Right atrium auricular region (tissue), 2 donors: Measurements from ENCODE around the gene SCPEP1. TPM values are rescaled to one million over a fixed set of nuclear protein-coding genes. Genes with fewer than 3 reads are reported as not detected.
"Not testable (repeated sequence)": the region's sequence is repeated elsewhere in the genome, so short reads cannot be mapped to it uniquely, and the experiment has no call there.

Experiments
- DNase-seq: peaks from one replicate; pipeline ENCODE4 v3.0.0-alpha.2; 2019; ENCODE audit warnings: low spot score
- H3K27ac ChIP-seq, 2 donors: fragments of 200-600 bp; sonication (generic); 1 replicate in 1 of 2; 2 replicates in 1 of 2; pipeline ENCODE4 v1.5.1; 2016 to 2019
- H3K27me3 ChIP-seq, 2 donors: fragments of 200-600 bp; sonication (generic); one replicate each; pipeline versions ENCODE4 v1.5.1 to v1.6.0; 2017 to 2019
- H3K36me3 ChIP-seq: fragments of 200-600 bp; sonication (generic); one replicate; pipeline ENCODE4 v1.5.1; 2016
- H3K4me1 ChIP-seq, 2 donors: fragments of 200-600 bp; sonication (generic); one replicate each; pipeline versions ENCODE4 v1.5.1 to v1.6.0; 2017 to 2019
- H3K4me3 ChIP-seq, 2 donors: fragments of 200-600 bp; sonication (generic); 1 replicate in 1 of 2; 2 replicates in 1 of 2; pipeline ENCODE4 v1.5.1; 2017 to 2019; ENCODE audit warnings: mild to moderate bottlenecking in 1 of 2, moderate library complexity in 1 of 2
- H3K9me3 ChIP-seq, 2 donors: fragments of 200-600 bp; sonication (generic); one replicate each; pipeline ENCODE4 v1.5.1; 2019
- CTCF ChIP-seq, 2 donors: fragments of 200-600 bp; sonication (generic); IDR thresholded peaks; one replicate each; pipeline ENCODE4 v1.5.1; 2019; ENCODE audit warnings: antibody characterized with exemption in 2 of 2
- total RNA-seq, 2 donors: library from RNA; depleted of rRNA; stranded (reverse); fragments of >200 nt; gene quantifications; one replicate each; pipeline ENCODE4 v1.1.0, GENCODE V29; 2016

Gene SCPEP1
- total RNA-seq, 2 donors from 2014 or later, result 42.3 to 54.2 TPM

- no peaks in the 10 kb centered on the region for H3K4me1 ChIP-seq
- H3K36me3 ChIP-seq, result peaks cover 37% of the 10 kb centered on the region
- H3K27me3 ChIP-seq, result no peaks in the 10 kb centered on the region
- DNase-seq, result no peak
- H3K9me3 ChIP-seq, result no peaks in the 10 kb centered on the region
- no peak for TF ChIP-seq CTCF (IDR thresholded peaks at IDR 0.05)
- H3K4me3 ChIP-seq, result no peak overlapping the region
- H3K27ac ChIP-seq, result no peak overlapping the region
These were observed 28.3 kb upstream of the SCPEP1 start for GRCh38 chr17:56949595-56949994.

GRCh38 chr17:56956992-56957391 lies 20.9 kb upstream of the SCPEP1 start:
- no peaks in the 10 kb centered on the region for H3K9me3 ChIP-seq
- no peak overlapping the region for H3K4me3 ChIP-seq
- no peak overlapping the region for H3K27ac ChIP-seq
- H3K27me3 ChIP-seq, result no peaks in the 10 kb centered on the region
- no peak for DNase-seq
- no peaks in the 10 kb centered on the region for H3K36me3 ChIP-seq
- TF ChIP-seq CTCF (IDR thresholded peaks at IDR 0.05), result no peak
- H3K4me1 ChIP-seq, result peaks cover 0 to 15% of the 10 kb centered on the region in 2 donors

- Histone ChIP-seq H3K4me1 (peaks cover 0 to 15% of the 10 kb centered on the region in 2 donors), H3K4me3 (peak within 1 kb of the TSS; percentile 79 to 81), H3K27me3 (no peaks in the 10 kb centered on the region), H3K36me3 (no peaks in the 10 kb centered on the region), H3K27ac (peak within 1 kb of the TSS; percentile 84 to 87), H3K9me3 (no peaks in the 10 kb centered on the region)
- peak; percentile 90 for DNase-seq
- peak; percentile 99 to 100 for TF ChIP-seq CTCF (IDR thresholded peaks at IDR 0.05)
These were observed 17.1 kb upstream of the SCPEP1 start, which contains the start of gene COIL for GRCh38 chr17:56960596-56961538. TSS of gene COIL (minus strand) at chr17:56961050. CDS start at chr17:56961019, 31 bp downstream.

GRCh38 chr17:56965241-56965640 lies 12.7 kb upstream of the SCPEP1 start:
- H3K36me3 ChIP-seq, H3K27me3 ChIP-seq, H3K4me3 ChIP-seq, H3K4me1 ChIP-seq, H3K9me3 ChIP-seq, DNase-seq, H3K27ac ChIP-seq: not testable (repeated sequence)

GRCh38 chr17:56965681-56966080 lies 12.2 kb upstream of the SCPEP1 start:
- not testable (repeated sequence) for H3K9me3 ChIP-seq, DNase-seq, H3K27ac ChIP-seq

GRCh38 chr17:56966338-56966737 lies 11.6 kb upstream of the SCPEP1 start:
- no peak for DNase-seq
- Histone ChIP-seq H3K9me3 (no peaks in the 10 kb centered on the region), H3K27me3 (no peaks in the 10 kb centered on the region), H3K27ac (no peak overlapping the region), H3K4me1 (no peaks in the 10 kb centered on the region), H3K36me3 (no peaks in the 10 kb centered on the region), H3K4me3 (no peak overlapping the region)
- TF ChIP-seq CTCF (IDR thresholded peaks at IDR 0.05), result no peak

More at GRCh38 chr17:56965681-56966080, 12.2 kb upstream of the SCPEP1 start:
- not testable (repeated sequence) for H3K27me3 ChIP-seq, H3K36me3 ChIP-seq, H3K4me3 ChIP-seq, H3K4me1 ChIP-seq
